GM19467 (cell line): ENCODE data around the gene RAP1A.
"Not testable (repeated sequence)": the region's sequence is repeated elsewhere in the genome, so short reads cannot be mapped to it uniquely, and the experiment has no call there.

ENCODE experiments used
- ATAC-seq: cut with Tn5 transposase; IDR thresholded peaks from one replicate; pipeline ENCODE4 v1.9.1; 2021; ENCODE audit warnings: mild to moderate bottlenecking, moderate library complexity; ENCODE audit not compliant: unreplicated experiment

Gene RAP1A

GRCh38 chr1:111597426-111597825 lies 22.2 kb upstream of the RAP1A start:
- ATAC-seq: no peak

- no peak for ATAC-seq
Measured at GRCh38 chr1:111598544-111598943, 21.0 kb upstream of the RAP1A start.

GRCh38 chr1:111599781-111600693 lies 19.6 kb upstream of the RAP1A start:
- ATAC-seq: peak; percentile 5

GRCh38 chr1:111600886-111601386 lies 18.7 kb upstream of the RAP1A start:
- ATAC-seq: peak; percentile 53

GRCh38 chr1:111602302-111602701 lies 17.3 kb upstream of the RAP1A start:
- no peak for ATAC-seq

- no peak for ATAC-seq
Measured at GRCh38 chr1:111602974-111603373, 16.6 kb upstream of the RAP1A start.

- no peak for ATAC-seq
Measured at GRCh38 chr1:111603979-111604378, 15.6 kb upstream of the RAP1A start.

- no peak for ATAC-seq
Measured at GRCh38 chr1:111604931-111605330, 14.7 kb upstream of the RAP1A start.

- no peak for ATAC-seq
Measured at GRCh38 chr1:111605576-111605975, 14.0 kb upstream of the RAP1A start.

GRCh38 chr1:111606457-111607215 lies 13.0 kb upstream of the RAP1A start:
- ATAC-seq: not testable (repeated sequence)

DNA sequence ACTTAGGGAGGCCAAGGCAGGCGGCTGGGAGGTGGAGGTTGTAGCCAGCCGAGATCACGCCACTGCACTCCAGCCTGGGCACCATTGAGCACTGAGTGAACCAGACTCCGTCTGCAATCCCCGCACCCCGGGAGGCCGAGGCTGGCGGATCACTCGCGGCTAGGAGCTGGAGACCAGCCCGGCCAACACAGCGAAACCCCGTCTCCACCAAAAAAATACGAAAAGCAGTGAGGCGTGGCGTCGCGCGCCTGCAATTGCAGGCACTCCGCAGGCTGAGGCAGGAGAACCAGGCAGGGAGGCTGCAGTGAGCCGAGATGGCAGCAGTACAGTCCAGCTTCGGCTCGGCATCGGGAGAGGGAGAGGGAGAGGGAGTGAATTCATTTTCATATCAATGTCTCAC lies 11.1 kb upstream of the RAP1A start:
- ATAC-seq: not testable (repeated sequence)

DNA sequence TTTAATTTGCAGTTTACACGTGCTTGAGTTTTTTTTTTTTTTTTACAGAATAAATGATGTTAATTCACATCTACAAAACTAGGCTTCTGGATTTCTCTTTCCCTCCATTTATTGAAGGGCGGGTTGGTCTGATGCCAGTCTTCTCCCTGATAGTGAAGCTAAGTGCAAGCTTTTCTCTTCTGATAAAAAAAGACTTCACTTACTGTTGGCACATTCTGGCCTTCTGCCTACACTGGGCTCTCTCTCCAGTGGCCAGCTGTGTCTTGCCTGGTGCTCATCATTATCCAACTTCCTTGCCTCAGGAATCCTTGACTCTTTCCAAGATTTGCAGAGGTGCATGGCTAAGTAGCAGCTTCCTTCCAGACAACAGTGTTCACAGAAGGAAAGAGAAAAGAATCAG lies 7.6 kb upstream of the RAP1A start:
- no peak for ATAC-seq

DNA sequence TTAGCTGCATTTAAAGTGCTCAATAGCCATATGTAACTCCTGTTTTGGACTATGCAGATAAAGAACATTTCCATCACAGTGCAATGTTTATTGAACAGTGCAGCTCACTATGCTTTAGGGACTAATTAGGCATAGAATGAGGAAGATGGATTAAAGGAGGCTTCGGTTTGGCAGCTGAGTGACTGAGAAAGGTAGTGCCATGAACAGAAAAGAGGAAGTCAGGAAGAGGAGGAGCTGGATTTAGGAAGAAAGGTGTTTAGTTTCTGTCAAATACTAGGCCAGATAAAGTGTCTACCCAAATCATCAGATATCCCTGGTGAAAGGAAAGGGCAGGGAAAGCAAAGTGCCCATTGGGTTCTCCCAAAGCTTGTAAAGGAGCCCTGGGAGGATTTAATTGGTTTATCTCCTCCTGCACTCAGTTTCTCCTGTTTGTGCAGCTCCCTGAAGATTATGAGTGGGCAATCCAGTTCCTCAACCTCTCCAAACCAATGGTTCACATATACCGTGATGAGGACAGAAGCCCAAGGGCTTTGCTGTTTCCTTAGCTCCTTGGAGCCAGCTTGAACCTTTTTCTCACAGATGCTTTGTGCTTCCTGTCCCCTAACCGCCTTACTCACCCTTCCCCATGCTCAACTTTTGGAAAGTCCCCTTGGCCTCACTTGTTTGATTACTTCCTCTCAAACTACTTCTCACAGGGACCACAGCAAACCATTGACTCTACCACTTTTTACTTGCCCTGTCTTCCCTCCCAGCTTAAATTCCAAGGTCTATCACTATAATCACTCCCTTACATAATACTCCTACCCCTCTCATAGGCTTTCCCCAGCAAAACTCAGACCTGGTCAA lies 3.5 kb upstream of the RAP1A start:
- peak; percentile 28 for ATAC-seq

DNA sequence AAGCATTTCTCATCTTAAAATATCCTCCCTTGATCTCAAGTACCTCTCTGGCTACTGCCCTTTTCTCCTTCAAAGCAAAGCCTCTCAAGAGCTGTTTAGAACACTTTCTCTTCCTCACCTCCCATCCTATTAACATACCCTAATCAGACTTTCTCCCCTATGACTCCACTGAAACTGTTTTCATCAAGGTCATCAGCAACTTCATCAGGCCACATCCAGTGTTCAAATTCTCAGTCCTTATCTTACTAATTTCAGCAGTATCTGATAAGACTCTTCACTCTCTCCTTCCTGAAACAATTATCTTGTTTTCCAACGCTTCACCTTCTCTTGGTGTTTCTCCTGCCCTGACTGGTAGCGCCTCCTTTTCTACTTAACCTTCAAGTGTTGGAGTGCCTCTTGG lies 1.5 kb upstream of the RAP1A start:
- ATAC-seq: no peak

GRCh38 chr1:111618961-111619634 lies 491 bp upstream of the RAP1A start:
- peak; percentile 11 for ATAC-seq

GRCh38 chr1:111620441-111620971 lies 917 bp downstream of the RAP1A start:
- no peak for ATAC-seq

GRCh38 chr1:111621050-111621449 lies 1.5 kb downstream of the RAP1A start:
- ATAC-seq: no peak

GRCh38 chr1:111622166-111622565 lies 2.6 kb downstream of the RAP1A start:
- ATAC-seq: no peak

DNA sequence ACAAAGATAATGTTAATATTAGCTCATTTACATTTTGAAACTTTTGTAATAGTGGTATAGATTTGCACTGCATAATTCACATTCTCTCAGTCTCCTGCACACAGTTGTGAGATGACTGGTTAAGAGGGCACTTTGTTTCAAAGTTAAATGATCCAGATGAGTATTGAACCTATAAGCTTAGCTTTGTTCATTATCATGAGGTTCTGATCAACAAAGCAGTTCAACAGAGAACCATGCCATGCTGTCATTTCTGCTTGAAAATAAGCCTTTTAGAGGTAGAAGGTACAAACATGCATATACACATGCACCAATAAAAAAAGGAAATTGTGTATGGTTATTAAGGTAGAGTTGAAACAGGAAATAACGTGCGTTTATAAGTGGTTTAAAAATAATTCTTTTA lies 4.8 kb downstream of the RAP1A start:
- ATAC-seq: no peak

DNA sequence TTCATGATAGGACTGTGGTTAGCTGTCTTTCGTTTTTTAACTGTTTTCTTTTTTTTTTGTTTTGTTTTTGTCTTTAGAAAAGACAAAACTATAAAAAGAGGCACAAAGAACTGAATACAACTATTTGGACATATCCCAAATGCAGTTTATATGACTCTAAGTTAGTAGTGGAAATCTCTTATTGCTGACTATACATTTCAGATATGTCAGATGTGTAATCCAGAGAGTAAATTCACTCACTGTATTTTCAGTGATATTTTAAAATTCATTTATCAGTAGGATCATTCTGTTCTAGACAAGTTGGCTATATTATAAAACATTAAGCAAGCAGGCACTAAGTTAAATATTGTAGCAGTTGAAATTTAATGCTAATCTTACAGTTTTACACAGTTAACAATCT lies 5.7 kb downstream of the RAP1A start:
- ATAC-seq: no peak
